GM19324 (cell line): ENCODE results near the gene LIN28A.

Experiments used
- ATAC-seq: cut with Tn5 transposase; IDR thresholded peaks from one replicate; pipeline ENCODE4 v1.9.1; 2021; ENCODE audit warnings: mild to moderate bottlenecking, moderate library complexity; ENCODE audit not compliant: unreplicated experiment, low FRiP score

Gene LIN28A

GRCh38 chr1:26477446-26478152 lies 67.0 kb downstream of the LIN28A start:
- no peak for ATAC-seq

DNA sequence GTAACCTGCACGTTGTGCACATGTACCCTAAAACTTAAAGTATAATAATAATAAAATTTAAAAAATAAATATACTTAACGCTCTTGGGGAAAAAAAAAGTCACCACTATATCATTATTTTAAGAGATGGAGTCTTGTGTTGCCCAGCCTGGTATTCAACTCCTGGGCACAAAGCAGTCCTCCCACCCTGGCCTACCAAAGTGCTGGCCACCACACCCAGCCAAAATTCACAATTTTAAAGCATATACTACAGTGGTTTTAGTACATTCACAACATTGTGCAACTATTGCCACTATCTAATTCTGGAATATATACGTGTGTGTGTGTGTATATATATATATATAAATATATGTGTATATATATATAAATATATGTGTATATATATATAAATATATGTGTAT lies 67.5 kb downstream of the LIN28A start:
- no peak for ATAC-seq

DNA sequence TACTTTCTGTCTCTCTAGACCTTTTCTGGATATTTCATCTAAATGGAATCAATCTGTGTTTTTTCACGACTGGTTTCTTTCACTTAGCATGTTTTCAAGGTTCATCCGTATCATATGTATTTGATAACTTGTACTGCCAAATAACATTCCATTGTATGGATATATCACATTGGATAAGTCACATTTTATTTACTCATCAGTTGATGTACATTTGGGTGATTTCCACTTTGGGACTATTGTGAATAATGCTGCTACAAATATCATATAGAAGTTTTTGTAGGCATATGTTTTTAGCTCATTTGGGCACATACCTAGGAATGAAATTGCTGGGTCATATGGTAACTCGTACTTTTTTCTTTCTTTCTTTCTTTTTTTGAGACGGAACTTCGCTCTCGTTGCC lies 68.4 kb downstream of the LIN28A start:
- no peak for ATAC-seq
